Pancreas (tissue), 10 donors: ENCODE data around the gene FGB. TPM values are rescaled to one million over a fixed set of nuclear protein-coding genes. Genes with fewer than 3 reads are reported as not detected.
A peak's percentile ranks its signal among the peaks of the same experiment; 100 is the strongest.

Source experiments
- ATAC-seq, 4 donors: fragments of 200-7000 bp; cut with Tn5 transposase; one replicate each; pipeline versions ENCODE4 v1.8.0 to v1.9.1; 2020; ENCODE audit warnings: mild to moderate bottlenecking in 4 of 4, moderate library complexity in 4 of 4
- DNase-seq, 6 donors: peaks; one replicate each; pipeline ENCODE4 v3.0.0-alpha.2; 2020
- FAIRE-seq: peaks from 2 replicates; lab custom pipeline; 2012; peaks lifted over from hg19 to GRCh38; lab: Jason Lieb, UNC
- H3K27ac ChIP-seq, 4 donors: fragments of 200-600 bp; sonication (generic); 1 replicate in 3 of 4; 2 replicates in 1 of 4; pipeline versions ENCODE4 v1.5.0 to v1.8.0; 2020
- H3K27me3 ChIP-seq, 4 donors: fragments of 200-600 bp; one replicate each; pipeline ENCODE4 v1.8.0; 2021
- H3K36me3 ChIP-seq, 3 donors: fragments of 200-600 bp; sonication (generic) in 1 of 3; one replicate each; pipeline versions ENCODE4 v1.5.0 to v1.8.0; 2020 to 2021
- H3K4me1 ChIP-seq, 3 donors: fragments of 200-600 bp; one replicate each; pipeline ENCODE4 v1.8.0; 2021
- H3K4me3 ChIP-seq, 4 donors: fragments of 200-600 bp; sonication (generic) in 2 of 4; one replicate each; pipeline versions ENCODE4 v1.5.0 to v1.8.0; 2020 to 2021
- H3K9me3 ChIP-seq, 4 donors: fragments of 200-600 bp; one replicate each; pipeline ENCODE4 v1.8.0; 2021
- WGBS, 2 donors: extraction: QIAGEN DNeasy Blood & Tissue Kit; methylation state at CpG; one replicate each; pipeline ENCODE4 v1.1.7; 2013; 5-methylcytosine and 5-hydroxymethylcytosine counted together
- intact Hi-C, 3 donors: fragments of 100-400 bp; cut with DNase I; formaldehyde crosslinking; loops; one replicate each; pipeline versions ENCODE4 v1.11.1 to v1.14.2; 2022
- polyA plus RNA-seq, 2 donors: library from polyadenylated mRNA; stranded (reverse); fragments of 200-250 nt; gene quantifications; one replicate each; pipeline ENCODE4 v1.2.3, GENCODE V29; 2013
- total RNA-seq, 6 donors: library from RNA; stranded (reverse); fragmentation: NEBNext Ultra II Directional in 4 of 6; extraction: Animal tissue kit (Norgen Biotek cat#: 25700) in 4 of 6; gene quantifications; one replicate each; pipeline versions ENCODE4 v1.2.1 to v1.2.4, GENCODE V29; 2021 to 2023
- TF ChIP-seq, protein P1 (sequence below), 4 donors: fragments of 200-600 bp; sonication (generic) in 3 of 4; IDR thresholded peaks; one replicate each; pipeline versions ENCODE4 v1.5.0 to v1.8.0; 2021; ENCODE audit warnings: antibody characterized with exemption in 4 of 4
- donor health status: healthy with polysubstance abuse.
- donor health status: DM: no; HTN: no; CAD: no; lungs with moderate emphysema.
- donor health status: DM: no; HTN: no; CAD: no.
- donor health status: control.
- donor health status: control.
- donor health status: Bipolar disorder and iron deficiency.
- donor health status: DM: yes; HTN: yes; CAD: no.
- donor health status: DM: no; HTN: no; CAD: no.
- donor health status: DM: no; HTN: no; CAD: no.
- donor health status: DM: yes; HTN: yes; CAD: no.

The FGB gene
- total and polyA plus RNA-seq, 8 donors: 0.20 to 6.6 (median 1.3) TPM; not detected in 2

DNA sequence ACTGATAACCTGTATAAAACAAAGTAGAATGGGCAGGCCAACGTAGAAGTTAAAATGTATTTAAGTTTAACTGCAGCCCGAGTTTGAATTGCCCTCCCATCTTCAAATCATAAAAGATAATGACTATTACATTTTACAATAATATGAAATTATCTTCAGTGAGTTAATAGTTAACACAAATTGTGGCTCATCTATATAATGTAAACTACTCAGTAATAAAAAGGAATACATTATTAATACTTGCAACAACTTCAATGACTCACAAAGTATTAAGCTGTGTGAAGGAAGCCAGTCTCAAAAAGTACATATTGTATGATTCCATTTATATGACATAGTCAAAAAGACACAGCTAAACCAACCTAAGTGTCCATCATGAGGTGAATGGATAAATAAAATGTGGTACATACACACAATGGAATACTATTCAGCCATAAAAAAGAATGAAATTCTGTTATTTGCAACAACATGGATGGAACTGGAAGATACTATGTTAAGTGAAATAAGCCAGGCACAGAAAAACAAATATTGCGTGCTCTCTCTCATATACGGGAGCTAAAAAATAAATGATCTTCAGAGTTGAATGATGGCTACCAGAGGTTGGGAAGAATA, 20.4 kb upstream of the FGB start:
- H3K4me1 ChIP-seq: no peaks in the 10 kb centered on the region
- WGBS, 2 donors: 87 to 95% methylated on average over 4 of the region's 4 CpGs

DNA sequence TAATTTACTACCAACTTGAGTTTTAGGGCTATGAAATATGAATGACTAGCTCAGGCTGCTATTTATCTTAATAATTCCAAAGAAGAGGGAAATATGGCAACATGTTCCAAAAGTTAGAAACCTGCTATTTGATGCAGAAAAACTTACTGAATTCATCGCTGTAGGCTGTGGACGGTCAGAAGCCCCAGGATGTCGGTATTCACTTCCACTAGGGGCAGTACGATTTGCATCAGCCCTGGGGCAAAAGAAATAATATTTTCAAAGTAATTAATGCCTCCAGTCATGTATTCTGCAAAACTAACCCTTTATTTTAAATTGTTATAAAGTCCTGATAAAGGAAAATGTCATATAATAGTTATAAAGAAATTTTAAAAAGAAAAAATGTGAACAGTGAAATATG, 17.1 kb upstream of the FGB start:
- intact Hi-C loops: no loop called here
- Histone ChIP-seq H3K9me3 (no peaks in the 10 kb centered on the region), H3K4me1 (peaks cover 0 to 11% (median 7%) of the 10 kb centered on the region in 3 donors), H3K27ac (no peak overlapping the region), H3K4me3 (no peak overlapping the region), H3K27me3 (no peaks in the 10 kb centered on the region), H3K36me3 (peaks cover 3 to 50% (median 32%) of the 10 kb centered on the region in 3 donors)
- no peak for FAIRE-seq
- 89 to 90% methylated on average over 4 of the region's 4 CpGs for whole genome bisulfite sequencing, 2 donors
- ATAC-seq: no peak
- TF ChIP-seq, protein P1, sequence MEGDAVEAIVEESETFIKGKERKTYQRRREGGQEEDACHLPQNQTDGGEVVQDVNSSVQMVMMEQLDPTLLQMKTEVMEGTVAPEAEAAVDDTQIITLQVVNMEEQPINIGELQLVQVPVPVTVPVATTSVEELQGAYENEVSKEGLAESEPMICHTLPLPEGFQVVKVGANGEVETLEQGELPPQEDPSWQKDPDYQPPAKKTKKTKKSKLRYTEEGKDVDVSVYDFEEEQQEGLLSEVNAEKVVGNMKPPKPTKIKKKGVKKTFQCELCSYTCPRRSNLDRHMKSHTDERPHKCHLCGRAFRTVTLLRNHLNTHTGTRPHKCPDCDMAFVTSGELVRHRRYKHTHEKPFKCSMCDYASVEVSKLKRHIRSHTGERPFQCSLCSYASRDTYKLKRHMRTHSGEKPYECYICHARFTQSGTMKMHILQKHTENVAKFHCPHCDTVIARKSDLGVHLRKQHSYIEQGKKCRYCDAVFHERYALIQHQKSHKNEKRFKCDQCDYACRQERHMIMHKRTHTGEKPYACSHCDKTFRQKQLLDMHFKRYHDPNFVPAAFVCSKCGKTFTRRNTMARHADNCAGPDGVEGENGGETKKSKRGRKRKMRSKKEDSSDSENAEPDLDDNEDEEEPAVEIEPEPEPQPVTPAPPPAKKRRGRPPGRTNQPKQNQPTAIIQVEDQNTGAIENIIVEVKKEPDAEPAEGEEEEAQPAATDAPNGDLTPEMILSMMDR (IDR thresholded peaks at IDR 0.05): no peak
- no peak for DNase-seq

More for the DNA sequence above, 20.4 kb upstream of the FGB start:
- FAIRE-seq: no peak
- Histone ChIP-seq H3K36me3 (peaks cover 3 to 82% (median 51%) of the 10 kb centered on the region in 3 donors), H3K27me3 (no peaks in the 10 kb centered on the region), H3K9me3 (no peaks in the 10 kb centered on the region), H3K4me3 (no peak overlapping the region), H3K27ac (no peak overlapping the region)
- DNase-seq: no peak
- ATAC-seq: no peak
- TF ChIP-seq, protein P1 (IDR thresholded peaks at IDR 0.05): no peak
- intact Hi-C loops: no loop called here

DNA sequence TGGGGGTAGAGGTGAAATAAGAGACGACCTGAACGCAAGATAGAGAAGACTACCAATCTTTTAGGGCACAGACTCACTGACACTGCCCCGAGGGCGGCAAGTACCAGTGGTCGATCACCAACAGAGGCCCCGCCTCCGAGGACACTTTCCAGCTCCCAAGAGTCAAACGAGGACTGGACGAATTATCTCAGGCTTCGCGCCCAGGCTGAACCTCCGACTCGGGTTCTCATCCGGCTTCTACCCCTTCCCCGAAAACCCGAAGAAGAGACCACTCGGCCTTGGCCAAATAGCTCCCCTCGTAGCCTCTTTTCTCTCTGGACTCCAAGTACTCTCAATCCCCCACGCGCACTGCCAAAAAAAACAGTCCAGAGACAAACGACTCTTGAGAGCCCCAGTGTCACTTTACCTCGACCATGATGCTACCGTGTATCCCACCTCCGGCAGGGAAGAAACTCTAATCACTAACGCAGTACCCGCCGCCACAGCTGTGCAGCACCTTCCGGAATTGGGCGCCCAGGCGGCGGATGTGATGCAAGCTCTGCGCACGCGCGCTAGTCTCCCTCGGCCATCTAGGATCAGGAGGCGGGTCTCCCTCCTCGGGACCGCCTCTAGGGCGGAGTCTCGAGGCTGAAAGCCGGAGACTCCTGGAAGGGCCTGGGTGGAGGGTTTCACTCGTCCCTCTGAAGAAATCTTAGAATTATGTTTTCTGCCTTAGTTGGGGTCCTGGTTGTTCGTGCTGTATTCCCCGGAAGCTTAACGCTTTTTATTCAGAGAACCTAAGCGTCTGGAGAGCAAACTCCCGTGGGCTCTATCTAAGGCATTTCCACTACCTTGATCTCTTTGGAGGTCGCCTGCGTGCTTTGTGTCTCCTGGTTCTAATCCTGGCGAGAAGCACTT, 12.7 kb upstream of the FGB start, which contains the start of gene PLRG1:
PLRG1 (minus strand) TSS at position 507 of the 897 bp plus-strand sequence; CDS start at position 415, 92 bp downstream.
- peak within 1 kb of the TSS; percentile 13 to 81 (median 45) for H3K27ac ChIP-seq
- intact Hi-C loops: loop anchor here in 1 of 3 donors (10.0 kb wide), 1 partner anchor 235 kb away; the partner anchor contains the start of gene RBM46
- ATAC-seq (peak; percentile 98 to 100 (median 99)), FAIRE-seq (peak; percentile 92), DNase-seq (peak; percentile 94 to 99 (median 96))
- H3K27me3 ChIP-seq: no peaks in the 10 kb centered on the region
- no peaks in the 10 kb centered on the region for H3K9me3 ChIP-seq
- TF ChIP-seq, protein P1 (IDR thresholded peaks at IDR 0.05): peak in 3 of 4 donors; percentile 11 to 15 (median 12)
- peak within 1 kb of the TSS; percentile 47 to 80 (median 72) for H3K4me3 ChIP-seq
- 0% methylated on average over 51 of the region's 51 CpGs for WGBS, 2 donors
- peaks cover 3 to 7% (median 5%) of the 10 kb centered on the region in 3 donors for H3K36me3 ChIP-seq
- peaks cover 0 to 11% (median 7%) of the 10 kb centered on the region in 3 donors for H3K4me1 ChIP-seq

DNA sequence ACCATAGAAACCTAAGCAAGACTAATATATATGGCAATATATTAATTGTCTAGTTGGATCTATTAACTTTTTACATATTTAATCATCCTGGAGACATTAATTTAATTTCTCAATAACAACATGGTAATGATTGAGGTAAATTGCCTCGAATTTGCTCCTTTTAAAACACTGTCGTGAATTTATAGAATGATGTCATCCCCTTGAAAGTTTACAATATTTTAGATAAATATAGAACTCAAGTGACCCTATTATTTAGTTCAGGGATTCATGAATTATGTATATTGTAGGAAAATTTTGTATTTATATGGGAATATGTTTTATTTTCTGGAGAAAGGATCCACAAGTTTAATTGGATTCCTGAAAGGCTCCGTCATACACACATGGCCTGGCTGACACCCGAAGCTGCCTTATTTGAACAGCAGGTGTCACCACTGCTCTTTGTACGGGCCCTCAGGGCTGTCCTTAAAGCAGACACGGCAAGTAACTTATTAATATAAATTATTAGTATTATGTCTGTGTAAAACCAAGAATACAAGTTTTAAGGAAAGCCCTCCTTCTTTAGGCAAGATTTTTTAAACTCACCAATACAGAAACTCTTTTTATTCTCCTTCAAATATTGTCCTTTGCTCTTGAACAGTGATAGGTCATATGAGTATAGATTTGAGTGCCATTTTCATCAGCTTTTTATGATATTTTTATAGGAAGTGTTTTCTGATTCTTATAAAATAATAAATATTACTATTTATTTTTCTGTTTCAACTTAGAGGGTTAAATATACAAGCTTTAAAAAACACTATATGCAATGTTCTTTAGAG, 10.7 kb upstream of the FGB start:
- 15 to 20% methylated on average over 6 of the region's 6 CpGs for WGBS, 2 donors

More for the DNA sequence above, 10.7 kb upstream of the FGB start:
- intact Hi-C loops: loop anchor here in 1 of 3 donors (10.0 kb wide), 1 partner anchor 233 kb away; the partner anchor contains the start of gene RBM46
- ATAC-seq (peak; percentile 70 to 84 (median 78)), DNase-seq (peak; percentile 57 to 82 (median 68)), FAIRE-seq (peak; percentile 97)
- H3K9me3 ChIP-seq: no peaks in the 10 kb centered on the region
- peaks cover 0 to 11% (median 7%) of the 10 kb centered on the region in 3 donors for H3K4me1 ChIP-seq
- no peak overlapping the region for H3K4me3 ChIP-seq
- TF ChIP-seq, protein P1 (IDR thresholded peaks at IDR 0.05): peak; percentile 18 to 68 (median 58)
- no peak overlapping the region for H3K27ac ChIP-seq
- H3K27me3 ChIP-seq: no peaks in the 10 kb centered on the region
- H3K36me3 ChIP-seq: peaks cover 0 to 4% (median 0%) of the 10 kb centered on the region in 3 donors
